ENCODE measurements around the gene MLST8.

The MLST8 gene

GRCh38 chr16:2209258-2210008, 4.2 kb downstream of the MLST8 start:
- DNase-seq = no peak

GRCh38 chr16:2210009-2210332, 4.7 kb downstream of the MLST8 start:
- DNase-seq = no peak

GRCh38 chr16:2210386-2211365, 5.4 kb downstream of the MLST8 start, which contains the start of gene BRICD5:
TSS of gene BRICD5 (minus strand) at chr16:2210863. CDS start at chr16:2210833, 30 bp downstream.
- DNase-seq = no peak

GRCh38 chr16:2211923-2212347, 6.7 kb downstream of the MLST8 start:
- DNase-seq = no peak

GRCh38 chr16:2212362-2213324, 7.4 kb downstream of the MLST8 start:
- DNase-seq = no peak

GRCh38 chr16:2213817-2214718, 8.8 kb downstream of the MLST8 start:
- peak in 1 of 5 donors; percentile 8 for DNase-seq

GRCh38 chr16:2214719-2214968, 9.4 kb downstream of the MLST8 start, which contains the start of gene PGP:
TSS of gene PGP (minus strand) at chr16:2214840. CDS start at chr16:2214777, 63 bp downstream.
- peak in 1 of 5 donors; percentile 99 for DNase-seq

- no peak for DNase-seq
Observed at GRCh38 chr16:2216330-2216729, 11.1 kb downstream of the MLST8 start.

- peak; percentile 98 to 100 (median 99) for DNase-seq
Observed at GRCh38 chr16:2223221-2223941, 18.1 kb downstream of the MLST8 start, which contains the start of gene E4F1. TSS of gene E4F1 (plus strand) at chr16:2223591. CDS start at chr16:2223614, 23 bp downstream.

GRCh38 chr16:2223942-2224486, 18.8 kb downstream of the MLST8 start:
- peak in 2 of 5 donors; percentile 18 to 35 for DNase-seq

GRCh38 chr16:2226245-2226793, 21.1 kb downstream of the MLST8 start:
- no peak for DNase-seq

GRCh38 chr16:2226918-2227317, 21.7 kb downstream of the MLST8 start:
- DNase-seq = no peak

- no peak for DNase-seq
Observed at GRCh38 chr16:2228161-2228824, 23.0 kb downstream of the MLST8 start.

- DNase-seq = no peak
Observed at GRCh38 chr16:2229091-2229490, 23.8 kb downstream of the MLST8 start.

- DNase-seq = no peak
Observed at GRCh38 chr16:2229632-2230250, 24.5 kb downstream of the MLST8 start.

- DNase-seq = no peak
Observed at GRCh38 chr16:2230376-2230775, 25.1 kb downstream of the MLST8 start.

- no peak for DNase-seq
Observed at GRCh38 chr16:2231016-2231931, 26.0 kb downstream of the MLST8 start.

Data from T-helper 1 cell (primary cell).